MCF 10A (cell line): ENCODE measurements around the gene CALB2. TPM values are rescaled to one million over a fixed set of nuclear protein-coding genes. Genes with fewer than 3 reads are reported as not detected.

Source experiments
- BruUV-seq: library from RNA; stranded (reverse); fragments of 400-500 nt; replicated peaks from 2 replicates; lab custom pipeline; 2021; lab: Mats Ljungman, UMichigan
- CTCF ChIA-PET: fragments of 300-600 bp; sonication (Branson Sonifier 250); formaldehyde crosslinking; extraction: SDS; loops from one replicate; lab custom pipeline; 2021; ENCODE audit warnings: antibody characterized with exemption, inconsistent platforms; lab: Yijun Ruan, JAX
- POLR2A ChIA-PET: fragments of 300-600, 350-650 bp; sonication (Branson Sonifier 250); formaldehyde crosslinking; extraction: SDS; loops from one replicate; lab custom pipeline; 2020; ENCODE audit warnings: antibody characterized with exemption, inconsistent platforms; lab: Yijun Ruan, JAX
- DNase-seq: peaks from one replicate; pipeline ENCODE4 v3.0.0-alpha.2; 2018; ENCODE audit not compliant: unreplicated experiment
- H3K27ac Mint-ChIP-seq: one replicate; pipeline ENCODE4 v1.8.0; 2022; ENCODE audit warnings: mild to moderate bottlenecking, low read depth, mixed read lengths; ENCODE audit not compliant: unreplicated experiment
- H3K27me3 Mint-ChIP-seq: one replicate; pipeline ENCODE4 v1.8.0; 2022; ENCODE audit warnings: mixed read lengths; ENCODE audit not compliant: insufficient read depth, unreplicated experiment
- H3K36me3 Mint-ChIP-seq: one replicate; pipeline ENCODE4 v1.8.0; 2022; ENCODE audit warnings: mild to moderate bottlenecking, moderate library complexity, mixed read lengths; ENCODE audit not compliant: insufficient read depth, unreplicated experiment
- H3K4me1 Mint-ChIP-seq: one replicate; pipeline ENCODE4 v1.8.0; 2022; ENCODE audit warnings: mixed read lengths; ENCODE audit not compliant: insufficient read depth, unreplicated experiment
- H3K4me3 Mint-ChIP-seq: one replicate; pipeline ENCODE4 v1.8.0; 2022; ENCODE audit warnings: mild to moderate bottlenecking, moderate library complexity, mixed read lengths; ENCODE audit not compliant: unreplicated experiment
- H3K9me3 Mint-ChIP-seq: one replicate; pipeline ENCODE4 v1.8.0; 2022; ENCODE audit warnings: mixed read lengths; ENCODE audit not compliant: unreplicated experiment
- CTCF ChIP-seq: fragments of 200-600 bp; IDR thresholded peaks from one replicate; pipeline ENCODE4 v1.8.0; 2022; ENCODE audit warnings: antibody characterized with exemption, mild to moderate bottlenecking; ENCODE audit not compliant: unreplicated experiment
- intact Hi-C: fragments of 100-400 bp; cut with micrococcal nuclease; formaldehyde crosslinking; loops from 2 replicates; pipeline ENCODE4 v1.14.1; 2022
- total RNA-seq: library from RNA; stranded (reverse); gene quantifications from 2 replicates; pipeline ENCODE4 v1.2.3, GENCODE V29; 2022

The CALB2 gene
- total RNA-seq, 1 experiment from 2014 or later, result 0.23 TPM

- Mint-ChIP-seq H3K4me1 (no peaks in the 10 kb centered on the region), H3K9me3 (no peaks in the 10 kb centered on the region), H3K27me3 (peaks cover 30% of the 10 kb centered on the region), H3K27ac (no peak overlapping the region), H3K4me3 (no peak overlapping the region), H3K36me3 (no peaks in the 10 kb centered on the region)
- no TSS peak for BruUV-seq
- POLR2A ChIA-PET, result no interaction called here
- no peak for TF ChIP-seq CTCF
- intact Hi-C loops, result no loop called here
- CTCF ChIA-PET, result interaction anchor here (2.3 kb wide), 1 partner anchor 11 kb away, joined by 10 read pairs; no protein-coding TSS in a partner anchor
- DNase-seq, result no peak
Measured at GRCh38 chr16:71402007-71402406, 43.5 kb downstream of the CALB2 start.

GRCh38 chr16:71402674-71403073, 44.2 kb downstream of the CALB2 start:
- CTCF ChIA-PET, result interaction anchor here (0.8 to 1.5 kb wide), 2 partner anchors 98 to 136 kb away, joined by 3 to 4 read pairs; no protein-coding TSS in a partner anchor
- Mint-ChIP-seq H3K4me3 (no peak overlapping the region), H3K27ac (no peak overlapping the region), H3K9me3 (no peaks in the 10 kb centered on the region), H3K36me3 (no peaks in the 10 kb centered on the region), H3K4me1 (no peaks in the 10 kb centered on the region), H3K27me3 (peaks cover 37% of the 10 kb centered on the region)
- BruUV-seq, result no TSS peak
- no peak for DNase-seq
- POLR2A ChIA-PET, result no interaction called here
- TF ChIP-seq CTCF, result no peak
- intact Hi-C loops, result no loop called here

- H3K27me3 Mint-ChIP-seq, result peaks cover 42% of the 10 kb centered on the region
- H3K4me3 Mint-ChIP-seq, result no peak overlapping the region
Measured at GRCh38 chr16:71404364-71404763, 45.8 kb downstream of the CALB2 start.

GRCh38 chr16:71406316-71406715, 47.8 kb downstream of the CALB2 start:
- no peak for DNase-seq
- Mint-ChIP-seq H3K9me3 (no peaks in the 10 kb centered on the region), H3K4me3 (no peak overlapping the region), H3K4me1 (no peaks in the 10 kb centered on the region), H3K36me3 (no peaks in the 10 kb centered on the region), H3K27ac (no peak overlapping the region), H3K27me3 (peaks cover 39% of the 10 kb centered on the region)
- intact Hi-C loops, result no loop called here
- POLR2A ChIA-PET, result no interaction called here
- CTCF ChIA-PET, result interaction anchor here (1.2 to 11.5 kb wide), 3 partner anchors 47 to 132 kb away, joined by 4 to 212 read pairs (median 5); no protein-coding TSS in a partner anchor
- no TSS peak for BruUV-seq
- no peak for TF ChIP-seq CTCF

More at GRCh38 chr16:71404364-71404763, 45.8 kb downstream of the CALB2 start:
- ChIA-PET CTCF (interaction anchor here (0.6 to 1.7 kb wide), 4 partner anchors 9 to 984 kb away, joined by 3 to 4 read pairs (median 4); no protein-coding TSS in a partner anchor), POLR2A (no interaction called here)
- no peaks in the 10 kb centered on the region for H3K9me3 Mint-ChIP-seq
- no peak for DNase-seq
- H3K36me3 Mint-ChIP-seq, result no peaks in the 10 kb centered on the region
- H3K4me1 Mint-ChIP-seq, result no peaks in the 10 kb centered on the region
- no peak overlapping the region for H3K27ac Mint-ChIP-seq
- TF ChIP-seq CTCF, result no peak
- intact Hi-C loops, result no loop called here
- no TSS peak for BruUV-seq
